Endothelial cell (in vitro differentiated cells): ENCODE measurements around the gene BEST1. TPM values are rescaled to one million over a fixed set of nuclear protein-coding genes. Genes with fewer than 3 reads are reported as not detected.

Experiments
- DNase-seq: peaks from one replicate; pipeline ENCODE4 v3.0.0; 2021; ENCODE audit warnings: low spot score
- H3K27ac Mint-ChIP-seq: one replicate; pipeline ENCODE4 v1.8.0; 2021; ENCODE audit warnings: mixed read lengths, inconsistent platforms; ENCODE audit not compliant: unreplicated experiment
- H3K27me3 Mint-ChIP-seq: one replicate; pipeline ENCODE4 v1.8.0; 2021; ENCODE audit warnings: mild to moderate bottlenecking, moderate library complexity, mixed read lengths, inconsistent platforms; ENCODE audit not compliant: unreplicated experiment
- H3K36me3 Mint-ChIP-seq: one replicate; pipeline ENCODE4 v1.8.0; 2021; ENCODE audit warnings: mild to moderate bottlenecking, low read depth, mixed read lengths, inconsistent platforms; ENCODE audit not compliant: unreplicated experiment
- H3K4me1 Mint-ChIP-seq: one replicate; pipeline ENCODE4 v1.8.0; 2021; ENCODE audit warnings: mild to moderate bottlenecking, mixed read lengths, inconsistent platforms; ENCODE audit not compliant: unreplicated experiment
- H3K4me3 Mint-ChIP-seq: one replicate; pipeline ENCODE4 v1.8.0; 2021; ENCODE audit warnings: mild to moderate bottlenecking, mixed read lengths, inconsistent platforms; ENCODE audit not compliant: unreplicated experiment
- H3K9me3 Mint-ChIP-seq: one replicate; pipeline ENCODE4 v1.8.0; 2021; ENCODE audit warnings: mixed read lengths, inconsistent platforms; ENCODE audit not compliant: unreplicated experiment
- total RNA-seq: library from RNA; stranded (reverse); fragmentation: NEBNext Ultra II Directional; extraction: Animal tissue kit (Norgen Biotek cat#: 25700); gene quantifications from one replicate; pipeline ENCODE4 v1.2.1, GENCODE V29; 2021; ENCODE audit not compliant: unreplicated experiment
- TF ChIP-seq, protein P1 (sequence below): fragments of 200-600 bp; sonication (generic); IDR thresholded peaks from one replicate; pipeline ENCODE4 v1.5.0; 2021; ENCODE audit warnings: antibody characterized with exemption; ENCODE audit not compliant: unreplicated experiment

Gene BEST1
- total RNA-seq, 1 donor from 2014 or later = 0.08 TPM

DNA sequence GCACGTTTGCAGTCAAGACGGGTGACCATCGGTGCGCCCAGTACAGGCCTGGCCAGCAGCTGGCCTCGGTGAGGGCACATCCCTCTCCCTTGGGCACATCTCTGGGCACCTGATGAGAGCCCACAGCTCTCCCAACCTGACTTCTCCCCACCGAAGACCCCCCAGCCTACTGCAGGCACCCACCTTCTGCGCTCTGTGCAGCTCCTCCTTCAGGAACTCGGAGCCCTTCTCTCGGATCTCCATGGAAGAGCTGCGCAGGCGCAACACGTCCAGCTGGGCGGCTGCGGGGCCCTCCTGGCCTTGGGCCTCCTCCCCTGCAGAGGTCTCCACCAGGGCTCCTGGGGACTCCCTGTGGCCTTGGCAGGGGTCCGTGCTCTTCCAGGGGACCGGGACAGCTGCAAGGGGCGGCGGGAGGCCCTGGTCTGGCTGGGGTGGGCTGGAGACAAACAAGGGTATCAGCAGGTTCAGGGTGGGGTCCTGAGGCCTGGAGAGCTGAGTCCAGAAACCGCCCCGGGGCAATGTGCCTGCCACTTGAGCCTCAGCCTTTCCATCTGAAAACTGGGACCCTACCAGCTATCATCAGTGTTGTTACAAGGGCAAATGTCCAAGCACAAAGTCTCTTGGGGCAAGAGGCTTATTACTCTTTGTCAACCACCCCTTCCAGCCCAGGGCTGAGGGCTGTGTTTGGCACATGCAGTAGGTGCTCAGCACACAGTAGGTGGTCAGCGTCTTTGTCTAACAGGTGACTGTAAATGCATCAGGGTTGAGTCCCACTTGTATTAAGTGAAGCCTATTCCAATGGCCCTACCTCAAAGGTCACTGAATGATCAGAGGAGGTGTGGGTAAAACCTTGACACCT is 42.1 kb upstream of the BEST1 start:
- no peak for DNase-seq
- no peaks in the 10 kb centered on the region for H3K9me3 Mint-ChIP-seq
- peaks cover 21% of the 10 kb centered on the region for H3K4me1 Mint-ChIP-seq
- TF ChIP-seq, protein P1, sequence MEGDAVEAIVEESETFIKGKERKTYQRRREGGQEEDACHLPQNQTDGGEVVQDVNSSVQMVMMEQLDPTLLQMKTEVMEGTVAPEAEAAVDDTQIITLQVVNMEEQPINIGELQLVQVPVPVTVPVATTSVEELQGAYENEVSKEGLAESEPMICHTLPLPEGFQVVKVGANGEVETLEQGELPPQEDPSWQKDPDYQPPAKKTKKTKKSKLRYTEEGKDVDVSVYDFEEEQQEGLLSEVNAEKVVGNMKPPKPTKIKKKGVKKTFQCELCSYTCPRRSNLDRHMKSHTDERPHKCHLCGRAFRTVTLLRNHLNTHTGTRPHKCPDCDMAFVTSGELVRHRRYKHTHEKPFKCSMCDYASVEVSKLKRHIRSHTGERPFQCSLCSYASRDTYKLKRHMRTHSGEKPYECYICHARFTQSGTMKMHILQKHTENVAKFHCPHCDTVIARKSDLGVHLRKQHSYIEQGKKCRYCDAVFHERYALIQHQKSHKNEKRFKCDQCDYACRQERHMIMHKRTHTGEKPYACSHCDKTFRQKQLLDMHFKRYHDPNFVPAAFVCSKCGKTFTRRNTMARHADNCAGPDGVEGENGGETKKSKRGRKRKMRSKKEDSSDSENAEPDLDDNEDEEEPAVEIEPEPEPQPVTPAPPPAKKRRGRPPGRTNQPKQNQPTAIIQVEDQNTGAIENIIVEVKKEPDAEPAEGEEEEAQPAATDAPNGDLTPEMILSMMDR = no peak
- peak overlapping the region; percentile 71 for H3K4me3 Mint-ChIP-seq
- H3K36me3 Mint-ChIP-seq = peaks cover 2% of the 10 kb centered on the region
- H3K27me3 Mint-ChIP-seq = peaks cover 12% of the 10 kb centered on the region
- no peak overlapping the region for H3K27ac Mint-ChIP-seq

DNA sequence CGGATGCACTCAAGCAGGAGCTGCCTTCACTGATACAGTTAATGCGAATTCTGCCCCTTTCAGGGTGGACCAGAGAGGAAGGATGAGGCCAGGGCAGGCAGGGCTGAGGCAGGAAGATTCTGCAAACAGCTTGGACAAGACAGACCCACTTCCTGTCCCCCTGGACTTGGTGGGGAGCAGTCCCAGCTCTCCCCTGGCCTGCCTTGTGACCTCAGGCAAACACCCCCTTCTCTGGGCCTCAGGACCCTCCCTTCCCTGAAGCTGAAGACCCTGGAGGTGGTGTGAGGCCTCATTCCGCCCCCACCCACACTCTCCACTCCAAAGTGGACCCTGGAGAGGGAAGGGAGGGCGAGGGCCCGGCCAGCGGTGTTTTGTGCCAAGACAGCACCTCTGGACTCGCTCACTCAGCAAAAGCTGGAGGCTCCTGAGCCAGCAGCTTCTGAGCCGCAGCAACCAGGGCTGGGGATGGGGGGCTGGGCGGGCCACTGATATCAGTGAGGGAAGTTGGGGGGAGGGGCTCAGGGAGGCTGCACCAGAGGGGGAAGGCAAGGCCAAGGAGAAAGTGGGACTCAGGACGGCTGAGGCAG is 41.3 kb upstream of the BEST1 start:
- Mint-ChIP-seq H3K4me1 (peaks cover 22% of the 10 kb centered on the region), H3K27me3 (peaks cover 12% of the 10 kb centered on the region), H3K36me3 (no peaks in the 10 kb centered on the region), H3K27ac (no peak overlapping the region), H3K9me3 (no peaks in the 10 kb centered on the region), H3K4me3 (no peak overlapping the region)
- TF ChIP-seq, protein P1 = no peak
- DNase-seq = no peak

DNA sequence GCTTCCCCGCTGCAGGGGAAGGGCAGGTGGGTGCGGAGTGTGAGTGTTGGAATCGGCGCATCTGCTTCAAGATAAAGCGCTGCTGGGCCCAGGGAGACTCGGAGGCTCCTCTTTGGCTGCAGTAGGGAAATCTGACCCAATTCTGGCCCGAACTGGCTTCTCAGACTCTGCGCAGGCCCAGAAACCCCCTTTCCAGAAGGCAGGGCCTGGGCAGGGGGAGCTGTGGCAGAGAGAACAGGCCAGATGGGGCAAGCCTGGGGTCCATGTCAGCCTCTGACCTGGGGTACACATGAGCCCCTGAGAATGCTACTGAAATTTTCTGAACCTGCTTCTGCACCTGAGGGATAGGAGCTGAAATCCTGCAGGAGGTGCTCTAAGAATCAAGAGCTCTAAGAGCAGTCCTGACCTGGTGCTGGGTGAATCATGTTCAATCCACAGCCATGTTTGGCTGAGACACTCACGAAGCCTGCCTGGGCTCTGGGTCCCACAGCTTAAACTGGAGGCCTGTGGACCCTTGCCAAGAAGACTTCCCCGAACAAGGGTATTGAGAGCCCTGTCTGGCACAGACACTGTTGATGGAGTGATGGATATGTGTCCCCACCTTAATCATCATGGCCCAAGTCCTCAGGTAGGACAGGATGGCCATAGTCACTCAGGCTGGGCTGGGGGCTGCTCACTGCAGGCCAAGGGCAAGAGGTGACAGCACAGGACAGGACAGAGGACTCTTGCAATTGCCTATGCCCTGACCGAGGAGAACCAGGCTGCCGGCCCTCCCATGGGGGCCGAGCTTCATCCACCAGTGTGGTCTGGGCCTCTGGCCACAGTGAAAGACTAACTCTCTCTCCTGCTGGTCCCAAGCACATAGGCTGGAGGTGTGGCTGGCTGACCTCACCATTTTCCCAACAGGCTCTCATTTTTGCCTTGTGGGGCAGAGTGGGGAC is 39.7 kb upstream of the BEST1 start:
- H3K4me3 Mint-ChIP-seq = no peak overlapping the region
- peaks cover 27% of the 10 kb centered on the region for H3K4me1 Mint-ChIP-seq
- no peak for DNase-seq

DNA sequence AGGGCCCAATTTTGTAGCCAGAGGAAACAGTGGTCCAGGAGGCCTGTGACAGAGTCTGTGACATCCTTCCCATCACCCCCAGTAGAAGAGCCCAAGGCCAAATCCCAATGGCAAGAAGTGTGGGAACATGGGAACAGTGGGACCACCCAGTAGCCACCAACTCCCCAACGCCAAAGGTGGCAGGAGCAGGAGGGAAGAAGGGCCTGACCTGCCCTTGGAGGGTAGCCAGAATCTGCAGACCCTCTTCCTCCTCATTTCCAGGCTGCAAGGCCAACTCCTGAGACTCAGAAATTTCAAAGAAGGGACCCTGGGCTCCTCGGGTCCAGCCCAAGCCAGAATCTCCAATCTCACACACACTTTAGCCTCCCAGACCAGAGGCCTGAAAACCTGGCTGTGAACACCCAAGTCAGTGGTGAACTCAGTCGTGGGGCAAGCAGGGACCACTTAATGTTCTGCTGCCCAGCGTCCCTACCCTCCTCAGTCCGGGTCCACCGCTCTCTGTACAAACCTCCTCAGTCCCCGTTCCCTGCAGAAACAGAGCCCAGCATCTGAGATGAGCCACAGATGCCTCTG is 38.9 kb upstream of the BEST1 start:
- TF ChIP-seq, protein P1 = no peak
- Mint-ChIP-seq H3K4me3 (peak overlapping the region; percentile 21), H3K36me3 (no peaks in the 10 kb centered on the region), H3K27ac (peak overlapping the region; percentile 58), H3K4me1 (peaks cover 27% of the 10 kb centered on the region), H3K9me3 (no peaks in the 10 kb centered on the region), H3K27me3 (peaks cover 14% of the 10 kb centered on the region)
- DNase-seq = no peak

More for the DNA sequence above, 39.7 kb upstream of the BEST1 start:
- Mint-ChIP-seq H3K27me3 (peaks cover 14% of the 10 kb centered on the region), H3K9me3 (no peaks in the 10 kb centered on the region), H3K27ac (no peak overlapping the region), H3K36me3 (no peaks in the 10 kb centered on the region)
- TF ChIP-seq, protein P1 = no peak
